ENCODE measurements around the gene DNAH2.

DNA sequence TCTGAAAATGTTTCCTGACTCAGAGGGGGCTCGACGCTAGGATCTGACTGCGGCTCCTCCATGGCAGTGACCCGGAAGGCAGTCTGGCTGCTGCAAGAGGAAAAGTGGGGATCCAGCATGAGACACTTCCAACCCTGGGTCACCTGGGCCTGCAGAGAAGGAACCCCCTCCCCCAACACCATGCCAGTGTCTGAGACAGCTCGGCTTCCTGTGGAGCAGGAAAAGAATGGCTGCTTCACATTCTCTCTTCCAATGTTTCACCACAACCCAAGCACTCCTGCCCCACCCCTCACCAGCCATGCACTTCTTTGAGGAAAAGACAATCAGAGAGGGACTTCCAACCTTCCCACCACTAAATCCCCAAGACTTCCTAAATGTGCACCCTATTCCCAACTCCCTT, 41.0 kb upstream of the DNAH2 start:
- no peak for TF ChIP-seq POLR2AphosphoS5 (IDR thresholded peaks at IDR 0.05)
- TF ChIP-seq, protein P1, sequence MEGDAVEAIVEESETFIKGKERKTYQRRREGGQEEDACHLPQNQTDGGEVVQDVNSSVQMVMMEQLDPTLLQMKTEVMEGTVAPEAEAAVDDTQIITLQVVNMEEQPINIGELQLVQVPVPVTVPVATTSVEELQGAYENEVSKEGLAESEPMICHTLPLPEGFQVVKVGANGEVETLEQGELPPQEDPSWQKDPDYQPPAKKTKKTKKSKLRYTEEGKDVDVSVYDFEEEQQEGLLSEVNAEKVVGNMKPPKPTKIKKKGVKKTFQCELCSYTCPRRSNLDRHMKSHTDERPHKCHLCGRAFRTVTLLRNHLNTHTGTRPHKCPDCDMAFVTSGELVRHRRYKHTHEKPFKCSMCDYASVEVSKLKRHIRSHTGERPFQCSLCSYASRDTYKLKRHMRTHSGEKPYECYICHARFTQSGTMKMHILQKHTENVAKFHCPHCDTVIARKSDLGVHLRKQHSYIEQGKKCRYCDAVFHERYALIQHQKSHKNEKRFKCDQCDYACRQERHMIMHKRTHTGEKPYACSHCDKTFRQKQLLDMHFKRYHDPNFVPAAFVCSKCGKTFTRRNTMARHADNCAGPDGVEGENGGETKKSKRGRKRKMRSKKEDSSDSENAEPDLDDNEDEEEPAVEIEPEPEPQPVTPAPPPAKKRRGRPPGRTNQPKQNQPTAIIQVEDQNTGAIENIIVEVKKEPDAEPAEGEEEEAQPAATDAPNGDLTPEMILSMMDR (IDR thresholded peaks at IDR 0.05) = no peak
- TF ChIP-seq POLR2A (IDR thresholded peaks at IDR 0.05) = no peak

All from prostate gland (tissue), 2 donors.